HCT116 (cell line): ENCODE results near the gene ITPKA. TPM values are rescaled to one million over a fixed set of nuclear protein-coding genes. Genes with fewer than 3 reads are reported as not detected.
"Not testable (repeated sequence)": the region's sequence is repeated elsewhere in the genome, so short reads cannot be mapped to it uniquely, and the experiment has no call there.

Source experiments
- ATAC-seq: fragments of 200-7000 bp; cut with Tn5 transposase; 2 replicates; pipeline ENCODE4 v1.9.1; 2020; ENCODE audit warnings: mild to moderate bottlenecking, moderate library complexity
- BruUV-seq: library from RNA; stranded (reverse); fragments of 400-500 nt; replicated peaks from 2 replicates; lab custom pipeline; 2021; lab: Mats Ljungman, UMichigan
- CTCF ChIA-PET: fragments of 300-600 bp; sonication (Branson Sonifier 250); formaldehyde crosslinking; loops from one replicate; lab custom pipeline; 2021; ENCODE audit warnings: antibody characterized with exemption; lab: Charles Lee
- POLR2A ChIA-PET: fragments of 300-600, 350-600 bp; sonication (Branson Sonifier 250); formaldehyde crosslinking; loops from one replicate; lab custom pipeline; 2021; ENCODE audit warnings: antibody characterized with exemption; lab: Charles Lee
- RAD21 ChIA-PET, 2 experiments: fragments of 300-600 bp; sonication (Branson Sonifier 250); formaldehyde crosslinking; loops; one replicate each; lab custom pipeline; 2023; ENCODE audit warnings: low total read pairs in 2 of 2; ENCODE audit not compliant: uncharacterized antibody in 2 of 2, unreplicated experiment in 2 of 2, low non-redundant PET in 1 of 2; lab: Charles Lee
- DNase-seq: peaks from one replicate; pipeline ENCODE4 v3.0.0-alpha.2; 2010; ENCODE audit warnings: low read depth, low spot score
- H2AFZ ChIP-seq: fragments of 200-600 bp; shearing (Covaris generic), sonication (generic); 2 replicates; pipeline ENCODE4 v1.6.1; 2017; ENCODE audit warnings: low read depth, mixed run types, mixed read lengths, antibody characterized with exemption, low read length; ENCODE audit not compliant: poor library complexity, severe bottlenecking
- H3K27ac ChIP-seq: 2 replicates; pipeline ENCODE4 v1.5.1; 2012; ENCODE audit warnings: low read depth, low read length
- H3K27me3 ChIP-seq: fragments of 200-600 bp; sonication (generic); 2 replicates; pipeline ENCODE4 v1.6.1; 2016; ENCODE audit warnings: mixed run types, low read length, mixed read lengths; ENCODE audit not compliant: insufficient read depth
- H3K36me3 ChIP-seq, 2 experiments: fragments of 200-500 bp in 1 of 2; fragments of 200-600 bp in 1 of 2; sonication (Bioruptor generic) in 1 of 2; sonication (generic) in 1 of 2; 2 replicates each; pipeline versions ENCODE4 v1.5.1 to v1.6.1; 2014 to 2016; ENCODE audit warnings: low read length in 2 of 2, inconsistent platforms in 1 of 2, mixed read lengths in 1 of 2, mixed run types in 1 of 2; ENCODE audit not compliant: insufficient read depth in 2 of 2, control insufficient read depth in 1 of 2
- H3K4me1 ChIP-seq, 2 experiments: fragments of 200-600 bp in 1 of 2; sonication (generic) in 1 of 2; 2 replicates each; pipeline versions ENCODE4 v1.5.1 to v1.6.1; 2012 to 2017; ENCODE audit warnings: low read length in 2 of 2, inconsistent platforms in 1 of 2, mild to moderate bottlenecking in 1 of 2, mixed read lengths in 1 of 2, mixed run types in 1 of 2, moderate library complexity in 1 of 2; ENCODE audit not compliant: insufficient read depth in 2 of 2, control insufficient read depth in 1 of 2
- H3K4me2 ChIP-seq: fragments of 200-600 bp; sonication (generic); 2 replicates; pipeline ENCODE4 v1.6.1; 2017; ENCODE audit warnings: mixed run types, low read length, mixed read lengths
- H3K4me3 ChIP-seq, 2 experiments: fragments of 200-600 bp in 1 of 2; sonication (generic) in 1 of 2; replicated peaks in 1 of 2; 2 replicates each; pipeline ENCODE4 v1.5.1; 2011 to 2016; ENCODE audit warnings: low read length in 2 of 2, control low read depth in 1 of 2, low read depth in 1 of 2, mild to moderate bottlenecking in 1 of 2, mixed read lengths in 1 of 2, mixed run types in 1 of 2
- H3K79me2 ChIP-seq: fragments of 200-600 bp; sonication (generic); 2 replicates; pipeline ENCODE4 v1.6.1; 2017; ENCODE audit warnings: mild to moderate bottlenecking, mixed run types, low read length, moderate library complexity, mixed read lengths; ENCODE audit not compliant: insufficient read depth
- H3K9ac ChIP-seq: fragments of 200-600 bp; sonication (generic); 2 replicates; pipeline ENCODE4 v1.6.1; 2016; ENCODE audit warnings: low read length, mixed read lengths
- H3K9me2 ChIP-seq: fragments of 200-600 bp; sonication (generic), shearing (Covaris generic); 2 replicates; pipeline ENCODE4 v1.6.1; 2017; ENCODE audit warnings: mixed run types, mild to moderate bottlenecking, moderate library complexity; ENCODE audit not compliant: insufficient read depth
- H3K9me3 ChIP-seq, 2 experiments: fragments of 200-500 bp in 1 of 2; fragments of 200-600 bp in 1 of 2; sonication (Bioruptor generic) in 1 of 2; sonication (generic) in 1 of 2; 2 replicates each; pipeline ENCODE4 v1.6.1; 2014 to 2017; ENCODE audit warnings: low read length in 2 of 2, mixed read lengths in 2 of 2, inconsistent platforms in 1 of 2, low read depth in 1 of 2, mild to moderate bottlenecking in 1 of 2, mixed run types in 1 of 2, moderate library complexity in 1 of 2; ENCODE audit not compliant: control insufficient read depth in 1 of 2, insufficient read depth in 1 of 2
- H4K20me1 ChIP-seq: fragments of 200-600 bp; sonication (generic), shearing (Covaris generic); 2 replicates; pipeline ENCODE4 v1.6.1; 2017; ENCODE audit warnings: mixed run types, mild to moderate bottlenecking, moderate library complexity; ENCODE audit not compliant: insufficient read depth
- ELF1 ChIP-seq: IDR thresholded peaks from 2 replicates; pipeline ENCODE4 v1.6.1; 2012; ENCODE audit warnings: low read depth, borderline replicate concordance
- EZH2 ChIP-seq: fragments of 200-600 bp; sonication (generic); IDR thresholded peaks from 2 replicates; pipeline ENCODE4 v1.6.1; 2017; ENCODE audit warnings: antibody characterized with exemption, mixed run types
- JUND ChIP-seq: IDR thresholded peaks from 2 replicates; pipeline ENCODE4 v1.6.1; 2012
- MAX ChIP-seq: IDR thresholded peaks from 2 replicates; pipeline ENCODE4 v1.6.1; 2012
- POLR2AphosphoS5 ChIP-seq: IDR thresholded peaks from 2 replicates; pipeline ENCODE4 v1.6.1; 2011; ENCODE audit warnings: mild to moderate bottlenecking, low read depth, low read length, moderate library complexity
- REST ChIP-seq: IDR thresholded peaks from 2 replicates; pipeline ENCODE4 v1.6.1; 2012; ENCODE audit warnings: low read depth
- SIN3A ChIP-seq: IDR thresholded peaks from 2 replicates; pipeline ENCODE4 v1.6.1; 2012; ENCODE audit warnings: low read depth
- SP1 ChIP-seq: IDR thresholded peaks from 2 replicates; pipeline ENCODE4 v1.6.1; 2012; ENCODE audit warnings: low read depth
- YY1 ChIP-seq: IDR thresholded peaks from 2 replicates; pipeline ENCODE4 v1.6.1; 2011; ENCODE audit warnings: low read length, low read depth, moderate library complexity, mild to moderate bottlenecking; ENCODE audit not compliant: insufficient replicate concordance; ENCODE audit errors: extremely low read depth
- ZBTB33 ChIP-seq: IDR thresholded peaks from 2 replicates; pipeline ENCODE4 v1.6.1; 2011; ENCODE audit warnings: mild to moderate bottlenecking, low read length, moderate library complexity; ENCODE audit not compliant: insufficient replicate concordance; ENCODE audit errors: extremely low read depth
- intact Hi-C: fragments of 100-400 bp; cut with micrococcal nuclease; formaldehyde crosslinking; loops from 2 replicates; pipeline ENCODE4 v1.10.0; 2022
- total RNA-seq: library from RNA; stranded (reverse); gene quantifications from one replicate; pipeline ENCODE4 v1.2.1, GENCODE V29; 2021; ENCODE audit not compliant: unreplicated experiment

The ITPKA gene
- total RNA-seq, 1 experiment from 2014 or later, result 10.8 TPM

DNA sequence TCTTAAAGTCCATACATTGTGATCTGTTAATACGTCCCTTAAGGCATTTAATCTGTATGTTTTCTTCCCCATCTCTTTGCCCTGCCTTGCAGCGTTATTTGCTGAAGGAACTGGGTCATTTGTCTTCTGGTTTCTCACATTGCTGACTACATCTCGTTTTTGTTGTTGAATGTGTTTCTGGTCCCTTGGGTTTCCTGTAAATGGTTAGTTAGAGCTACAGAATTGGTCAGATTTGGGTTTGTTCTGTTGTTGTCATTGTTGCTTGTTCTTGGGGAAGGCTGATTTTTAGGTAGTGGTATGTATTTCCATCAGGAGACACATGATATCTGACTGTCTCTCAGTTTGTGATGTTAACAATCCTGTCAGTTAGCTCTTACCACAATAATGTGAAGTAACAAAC lies 27.0 kb upstream of the ITPKA start:
- H3K79me2 ChIP-seq, result peaks cover 10% of the 10 kb centered on the region; the same call in 1 of the 2 replicates
- H2AFZ ChIP-seq, result no peak overlapping the region
- no peaks in the 10 kb centered on the region for H3K27me3 ChIP-seq
- H3K9me3 ChIP-seq, result no peaks in the 10 kb centered on the region
- no peak for TF ChIP-seq SP1
- TF ChIP-seq MAX, result no peak
- no peak for TF ChIP-seq POLR2AphosphoS5
- TF ChIP-seq REST, result no peak
- no peak for TF ChIP-seq ELF1
- TF ChIP-seq EZH2, result no peak
- TF ChIP-seq JUND, result no peak
- TF ChIP-seq ZBTB33, result no peak
- TF ChIP-seq SIN3A, result no peak
- no peak for TF ChIP-seq YY1
- ChIA-PET RAD21 (interaction anchor here (0.8 to 1.6 kb wide), 6 partner anchors 41 to 344 kb away, joined by 3 to 6 read pairs (median 3); no protein-coding TSS in a partner anchor), CTCF (interaction anchor here (0.8 to 2.7 kb wide), 12 partner anchors 8 to 536 kb away, joined by 3 to 28 read pairs (median 6); partner anchors contain the start of genes EHD4, LTK and MAPKBP1), POLR2A (interaction anchor here (1.2 kb wide), 1 partner anchor 8 kb away, joined by 5 read pairs; no protein-coding TSS in a partner anchor)
- H3K4me2 ChIP-seq, result no peak overlapping the region
- H3K4me3 ChIP-seq, result no peak overlapping the region
- no peaks in the 10 kb centered on the region for H3K4me1 ChIP-seq
- ATAC-seq (no peak), DNase-seq (no peak)
- H3K27ac ChIP-seq, result no peak overlapping the region
- no peak overlapping the region for H3K9ac ChIP-seq
- no peaks in the 10 kb centered on the region for H3K9me2 ChIP-seq
- intact Hi-C loops, result loop anchor here (2.0 to 5.0 kb wide), 2 partner anchors 306 to 436 kb away; no protein-coding TSS in a partner anchor
- peaks cover 10 to 32% of the 10 kb centered on the region in 2 experiments; a peak in 3 of 4 replicates for H3K36me3 ChIP-seq
- TSS peak; percentile 19 for BruUV-seq
- H4K20me1 ChIP-seq, result no peaks in the 10 kb centered on the region

- H3K4me2 ChIP-seq, H3K4me1 ChIP-seq, H3K9me2 ChIP-seq, RAD21 ChIA-PET, BruUV-seq, H2AFZ ChIP-seq, CTCF ChIA-PET, H3K9me3 ChIP-seq, H3K4me3 ChIP-seq, H3K9ac ChIP-seq, H4K20me1 ChIP-seq, H3K79me2 ChIP-seq, H3K27me3 ChIP-seq, ATAC-seq, H3K27ac ChIP-seq, POLR2A ChIA-PET, DNase-seq: not testable (repeated sequence)
- H3K36me3 ChIP-seq, result peaks cover 10 to 38% of the 10 kb centered on the region in 2 experiments; a peak in 3 of 4 replicates
- intact Hi-C loops, result loop anchor here (5.0 kb wide), 1 partner anchor 433 kb away; no protein-coding TSS in a partner anchor
These were observed 24.0 kb upstream of the ITPKA start for GRCh38 chr15:41469644-41470043.
